Neural cell (in vitro differentiated cells): Measurements from ENCODE around the gene ADGRG6. TPM values are rescaled to one million over a fixed set of nuclear protein-coding genes. Genes with fewer than 3 reads are reported as not detected.
A peak's percentile ranks its signal among the peaks of the same experiment; 100 is the strongest.

Source experiments
- H2AFZ ChIP-seq: fragments of 200-600, 300-800 bp; sonication (generic), shearing (Covaris generic); 2 replicates; pipeline ENCODE4 v1.6.0; 2014; ENCODE audit warnings: low read depth, mild to moderate bottlenecking, antibody characterized with exemption, low read length, moderate library complexity
- H3F3A ChIP-seq: fragments of 200-600 bp; shearing (Covaris generic); 2 replicates; pipeline ENCODE4 v1.6.1; 2016; ENCODE audit warnings: mild to moderate bottlenecking, moderate library complexity, mixed read lengths, antibody characterized with exemption, low read length; ENCODE audit not compliant: insufficient read depth, poor library complexity, severe bottlenecking
- H3K27ac ChIP-seq: fragments of 200-600, 300-800 bp; sonication (generic), shearing (Covaris generic); 2 replicates; pipeline ENCODE4 v1.5.1; 2014; ENCODE audit warnings: mild to moderate bottlenecking, low read length, moderate library complexity
- H3K27me3 ChIP-seq: fragments of 300-800, 200-600 bp; sonication (generic), shearing (Covaris generic); 2 replicates; pipeline ENCODE4 v1.6.0; 2014; ENCODE audit warnings: mild to moderate bottlenecking, low read depth, low read length, moderate library complexity; ENCODE audit not compliant: insufficient read depth
- H3K36me3 ChIP-seq: fragments of 300-800, 200-600 bp; sonication (generic), shearing (Covaris generic); 2 replicates; pipeline ENCODE4 v1.5.1; 2014; ENCODE audit warnings: mild to moderate bottlenecking, antibody characterized with exemption, low read length, moderate library complexity; ENCODE audit not compliant: insufficient read depth
- H3K4me2 ChIP-seq: fragments of 300-800, 200-600 bp; sonication (generic), shearing (Covaris generic); 2 replicates; pipeline ENCODE4 v1.6.0; 2014; ENCODE audit warnings: mild to moderate bottlenecking, low read length
- H3K4me3 ChIP-seq: fragments of 300-800, 200-600 bp; sonication (generic), shearing (Covaris generic); 2 replicates; pipeline ENCODE4 v1.5.1; 2014; ENCODE audit warnings: mild to moderate bottlenecking, low read length, moderate library complexity
- H3K79me2 ChIP-seq: fragments of 200-600 bp; shearing (Covaris generic); replicated peaks from 2 replicates; pipeline ENCODE4 v1.6.0; 2014; ENCODE audit warnings: mild to moderate bottlenecking, low read length, moderate library complexity; ENCODE audit not compliant: insufficient read depth
- H3K9ac ChIP-seq: fragments of 300-800, 200-600 bp; sonication (generic), shearing (Covaris generic); 2 replicates; pipeline ENCODE4 v1.6.1; 2016; ENCODE audit warnings: mild to moderate bottlenecking, low read length, mixed read lengths
- H3K9me2 ChIP-seq: fragments of 200-600 bp; shearing (Covaris generic); 2 replicates; pipeline ENCODE4 v1.6.1; 2016; ENCODE audit warnings: mild to moderate bottlenecking, low read length, mixed read lengths; ENCODE audit not compliant: insufficient read depth
- H3K9me3 ChIP-seq: fragments of 200-600, 300-800 bp; sonication (generic), shearing (Covaris generic); 2 replicates; pipeline ENCODE4 v1.6.1; 2016; ENCODE audit warnings: mild to moderate bottlenecking, mixed run types, low read length, moderate library complexity, mixed read lengths
- H4K20me1 ChIP-seq: fragments of 200-600 bp; shearing (Covaris generic); 2 replicates; pipeline ENCODE4 v1.6.1; 2016; ENCODE audit warnings: mild to moderate bottlenecking, mixed run types; ENCODE audit not compliant: insufficient read depth
- EP300 ChIP-seq: fragments of 450-650 bp; conservative IDR thresholded peaks from 2 replicates; pipeline ENCODE4 v1.6.1; 2014; ENCODE audit warnings: antibody characterized with exemption, mild to moderate bottlenecking, moderate library complexity; ENCODE audit not compliant: poor library complexity, severe bottlenecking
- EZH2 ChIP-seq: fragments of 200-600, 300-800 bp; shearing (Covaris generic), sonication (generic); IDR thresholded peaks from 2 replicates; pipeline ENCODE4 v1.6.1; 2014; ENCODE audit warnings: antibody characterized with exemption, low read length, borderline replicate concordance, mild to moderate bottlenecking; ENCODE audit not compliant: insufficient read depth, poor library complexity, severe bottlenecking
- MXI1 ChIP-seq: fragments of 450-650 bp; conservative IDR thresholded peaks from 2 replicates; pipeline ENCODE4 v1.6.1; 2014; ENCODE audit warnings: antibody characterized with exemption, mild to moderate bottlenecking; ENCODE audit not compliant: poor library complexity, severe bottlenecking
- POLR2AphosphoS5 ChIP-seq: IDR thresholded peaks from 2 replicates; pipeline ENCODE4 v1.6.1; 2012
- RAD21 ChIP-seq: fragments of 450-650 bp; conservative IDR thresholded peaks from 2 replicates; pipeline ENCODE4 v1.6.1; 2014; ENCODE audit warnings: antibody characterized with exemption, mild to moderate bottlenecking, moderate library complexity
- SMC3 ChIP-seq: fragments of 450-650 bp; conservative IDR thresholded peaks from 2 replicates; pipeline ENCODE4 v1.6.1; 2014; ENCODE audit warnings: antibody characterized with exemption, mild to moderate bottlenecking, moderate library complexity; ENCODE audit not compliant: poor library complexity
- TAF1 ChIP-seq: IDR thresholded peaks from 2 replicates; pipeline ENCODE4 v1.6.1; 2012; ENCODE audit warnings: low read depth
- polyA plus RNA-seq: library from polyadenylated mRNA; depleted of rRNA; stranded (reverse); fragments of >200 nt; gene quantifications from 2 replicates; pipeline ENCODE4 v1.2.3, GENCODE V29; 2014
- TF ChIP-seq, protein P1 (sequence below): fragments of 450-650 bp; IDR thresholded peaks from 2 replicates; pipeline ENCODE4 v1.5.1; 2014; ENCODE audit warnings: antibody characterized with exemption, mild to moderate bottlenecking, moderate library complexity; ENCODE audit not compliant: poor library complexity, severe bottlenecking
- TF ChIP-seq, protein P2 (sequence below): IDR thresholded peaks from 2 replicates; pipeline ENCODE4 v1.6.1; 2012; ENCODE audit warnings: borderline replicate concordance

Gene ADGRG6
- polyA plus RNA-seq, 1 donor from 2014 or later, result 0.37 TPM

- Histone ChIP-seq H2AFZ (no peak overlapping the region), H3K4me3 (no peak overlapping the region), H3K27ac (no peak overlapping the region), H4K20me1 (no peaks in the 10 kb centered on the region), H3F3A (no peaks in the 10 kb centered on the region), H3K79me2 (no peaks in the 10 kb centered on the region), H3K4me2 (no peak overlapping the region), H3K27me3 (no peaks in the 10 kb centered on the region), H3K9me2 (no peaks in the 10 kb centered on the region), H3K9me3 (no peaks in the 10 kb centered on the region), H3K9ac (no peak overlapping the region), H3K36me3 (no peaks in the 10 kb centered on the region)
- no peak for TF ChIP-seq EP300
- no peak for TF ChIP-seq POLR2AphosphoS5
- TF ChIP-seq MXI1, result no peak
- TF ChIP-seq, protein P1, sequence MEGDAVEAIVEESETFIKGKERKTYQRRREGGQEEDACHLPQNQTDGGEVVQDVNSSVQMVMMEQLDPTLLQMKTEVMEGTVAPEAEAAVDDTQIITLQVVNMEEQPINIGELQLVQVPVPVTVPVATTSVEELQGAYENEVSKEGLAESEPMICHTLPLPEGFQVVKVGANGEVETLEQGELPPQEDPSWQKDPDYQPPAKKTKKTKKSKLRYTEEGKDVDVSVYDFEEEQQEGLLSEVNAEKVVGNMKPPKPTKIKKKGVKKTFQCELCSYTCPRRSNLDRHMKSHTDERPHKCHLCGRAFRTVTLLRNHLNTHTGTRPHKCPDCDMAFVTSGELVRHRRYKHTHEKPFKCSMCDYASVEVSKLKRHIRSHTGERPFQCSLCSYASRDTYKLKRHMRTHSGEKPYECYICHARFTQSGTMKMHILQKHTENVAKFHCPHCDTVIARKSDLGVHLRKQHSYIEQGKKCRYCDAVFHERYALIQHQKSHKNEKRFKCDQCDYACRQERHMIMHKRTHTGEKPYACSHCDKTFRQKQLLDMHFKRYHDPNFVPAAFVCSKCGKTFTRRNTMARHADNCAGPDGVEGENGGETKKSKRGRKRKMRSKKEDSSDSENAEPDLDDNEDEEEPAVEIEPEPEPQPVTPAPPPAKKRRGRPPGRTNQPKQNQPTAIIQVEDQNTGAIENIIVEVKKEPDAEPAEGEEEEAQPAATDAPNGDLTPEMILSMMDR, result no peak
- TF ChIP-seq TAF1, result no peak
- TF ChIP-seq RAD21, result no peak
- TF ChIP-seq EZH2, result no peak
- no peak for TF ChIP-seq SMC3
- TF ChIP-seq, protein P2, sequence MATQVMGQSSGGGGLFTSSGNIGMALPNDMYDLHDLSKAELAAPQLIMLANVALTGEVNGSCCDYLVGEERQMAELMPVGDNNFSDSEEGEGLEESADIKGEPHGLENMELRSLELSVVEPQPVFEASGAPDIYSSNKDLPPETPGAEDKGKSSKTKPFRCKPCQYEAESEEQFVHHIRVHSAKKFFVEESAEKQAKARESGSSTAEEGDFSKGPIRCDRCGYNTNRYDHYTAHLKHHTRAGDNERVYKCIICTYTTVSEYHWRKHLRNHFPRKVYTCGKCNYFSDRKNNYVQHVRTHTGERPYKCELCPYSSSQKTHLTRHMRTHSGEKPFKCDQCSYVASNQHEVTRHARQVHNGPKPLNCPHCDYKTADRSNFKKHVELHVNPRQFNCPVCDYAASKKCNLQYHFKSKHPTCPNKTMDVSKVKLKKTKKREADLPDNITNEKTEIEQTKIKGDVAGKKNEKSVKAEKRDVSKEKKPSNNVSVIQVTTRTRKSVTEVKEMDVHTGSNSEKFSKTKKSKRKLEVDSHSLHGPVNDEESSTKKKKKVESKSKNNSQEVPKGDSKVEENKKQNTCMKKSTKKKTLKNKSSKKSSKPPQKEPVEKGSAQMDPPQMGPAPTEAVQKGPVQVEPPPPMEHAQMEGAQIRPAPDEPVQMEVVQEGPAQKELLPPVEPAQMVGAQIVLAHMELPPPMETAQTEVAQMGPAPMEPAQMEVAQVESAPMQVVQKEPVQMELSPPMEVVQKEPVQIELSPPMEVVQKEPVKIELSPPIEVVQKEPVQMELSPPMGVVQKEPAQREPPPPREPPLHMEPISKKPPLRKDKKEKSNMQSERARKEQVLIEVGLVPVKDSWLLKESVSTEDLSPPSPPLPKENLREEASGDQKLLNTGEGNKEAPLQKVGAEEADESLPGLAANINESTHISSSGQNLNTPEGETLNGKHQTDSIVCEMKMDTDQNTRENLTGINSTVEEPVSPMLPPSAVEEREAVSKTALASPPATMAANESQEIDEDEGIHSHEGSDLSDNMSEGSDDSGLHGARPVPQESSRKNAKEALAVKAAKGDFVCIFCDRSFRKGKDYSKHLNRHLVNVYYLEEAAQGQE, result no peak
These were observed 84.8 kb downstream of the ADGRG6 start for GRCh38 chr6:142386657-142387056.

DNA sequence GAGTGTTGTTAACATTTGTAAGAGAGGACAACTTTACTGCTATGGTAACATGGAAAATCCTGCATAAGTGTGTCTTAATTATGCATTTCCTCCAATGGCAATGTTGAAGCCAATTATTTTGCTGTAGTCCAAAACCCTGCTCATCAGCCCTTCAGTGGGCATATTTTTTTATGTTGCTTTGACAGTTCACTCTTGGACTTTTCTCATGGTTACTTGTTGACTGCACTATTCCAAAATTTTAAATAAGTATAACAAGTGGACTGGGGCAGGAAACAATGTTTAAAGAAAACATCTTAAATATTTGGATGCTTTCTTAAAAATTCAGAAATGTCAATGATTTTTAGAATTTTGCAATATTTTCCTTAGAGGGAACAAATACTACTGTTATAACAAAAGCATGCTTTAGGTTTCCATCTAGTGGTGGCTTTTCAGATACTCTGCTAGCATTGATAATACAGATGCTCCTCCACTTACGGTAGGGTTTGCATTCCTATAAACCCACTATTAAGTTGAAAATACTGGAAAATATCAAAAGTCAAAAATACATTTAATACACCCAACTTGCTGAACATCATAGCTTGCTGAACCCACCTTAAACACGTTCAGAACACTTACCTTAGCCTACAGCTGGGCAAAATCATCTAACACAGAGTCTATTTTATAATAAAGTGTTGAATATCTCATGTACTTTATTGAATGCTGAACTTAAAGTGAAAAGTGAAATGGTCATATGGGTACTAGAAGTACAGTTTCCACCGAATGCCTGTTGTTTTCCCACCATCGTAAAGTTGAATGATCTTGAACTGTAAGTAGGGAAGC, 86.4 kb downstream of the ADGRG6 start:
- Histone ChIP-seq H3K9me2 (no peaks in the 10 kb centered on the region), H3K27ac (no peak overlapping the region), H3K4me2 (no peak overlapping the region), H3K9ac (no peak overlapping the region), H4K20me1 (no peaks in the 10 kb centered on the region), H3K79me2 (no peaks in the 10 kb centered on the region), H3F3A (no peaks in the 10 kb centered on the region), H3K9me3 (no peaks in the 10 kb centered on the region), H3K27me3 (no peaks in the 10 kb centered on the region), H2AFZ (no peak overlapping the region), H3K4me3 (no peak overlapping the region), H3K36me3 (no peaks in the 10 kb centered on the region)
- TF ChIP-seq TAF1, result no peak
- no peak for TF ChIP-seq EP300
- TF ChIP-seq POLR2AphosphoS5, result no peak
- TF ChIP-seq, protein P2, result no peak
- peak; percentile 89 for TF ChIP-seq SMC3
- TF ChIP-seq EZH2, result no peak
- TF ChIP-seq, protein P1, result peak; percentile 79
- peak; percentile 84 for TF ChIP-seq RAD21
- TF ChIP-seq MXI1, result no peak
